ENCODE results near the gene JAKMIP1.

The JAKMIP1 gene

DNA sequence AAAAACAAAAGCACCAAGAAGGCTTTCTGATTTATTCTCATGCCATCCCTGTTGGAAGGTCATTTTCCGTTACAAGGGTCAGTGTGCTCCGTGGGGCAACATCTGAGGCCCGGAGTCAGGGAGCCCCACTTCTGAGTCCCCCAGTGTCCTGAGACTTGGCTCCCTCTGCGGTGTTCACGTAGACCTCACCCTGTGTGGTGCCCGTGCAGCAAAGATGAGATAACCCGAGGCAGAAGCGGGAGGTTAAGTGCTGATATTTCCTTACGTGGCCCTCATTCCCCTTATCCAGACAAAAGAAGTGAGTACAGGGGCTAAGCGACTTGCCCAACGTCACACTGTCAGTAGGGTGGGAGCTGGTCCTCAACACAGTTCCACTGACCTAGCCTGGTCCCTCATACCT, 3.5 kb downstream of the JAKMIP1 start:
- H3K79me2 ChIP-seq (ENCODE audit: low read length) = no peaks in the 10 kb centered on the region
- no peak overlapping the region for H3K4me3 ChIP-seq (ENCODE audit: low read length)
- H3K36me3 ChIP-seq (replicated peaks; ENCODE audit: insufficient read depth, low read length) = no peaks in the 10 kb centered on the region
- no peaks in the 10 kb centered on the region for H3K9me3 ChIP-seq (replicated peaks; ENCODE audit: insufficient read depth, low read length)
- H3K9me2 ChIP-seq (replicated peaks; ENCODE audit: insufficient read depth, low read length) = no peaks in the 10 kb centered on the region
- H3K27me3 ChIP-seq (replicated peaks; ENCODE audit: insufficient read depth, low read length) = peaks cover 5% of the 10 kb centered on the region; the same call in 1 of the 2 replicates
- no peaks in the 10 kb centered on the region for H4K20me1 ChIP-seq (ENCODE audit: insufficient read depth, low read length)
- no peak overlapping the region for H3K27ac ChIP-seq (ENCODE audit: low read length)
- TF ChIP-seq EZH2 (optimal IDR thresholded peaks at IDR 0.05; ENCODE audit: low read depth, low read length) (no peak), EZH2phosphoT487 (IDR thresholded peaks at IDR 0.05; ENCODE audit: low read length) (no peak)
- TF ChIP-seq, protein P1, sequence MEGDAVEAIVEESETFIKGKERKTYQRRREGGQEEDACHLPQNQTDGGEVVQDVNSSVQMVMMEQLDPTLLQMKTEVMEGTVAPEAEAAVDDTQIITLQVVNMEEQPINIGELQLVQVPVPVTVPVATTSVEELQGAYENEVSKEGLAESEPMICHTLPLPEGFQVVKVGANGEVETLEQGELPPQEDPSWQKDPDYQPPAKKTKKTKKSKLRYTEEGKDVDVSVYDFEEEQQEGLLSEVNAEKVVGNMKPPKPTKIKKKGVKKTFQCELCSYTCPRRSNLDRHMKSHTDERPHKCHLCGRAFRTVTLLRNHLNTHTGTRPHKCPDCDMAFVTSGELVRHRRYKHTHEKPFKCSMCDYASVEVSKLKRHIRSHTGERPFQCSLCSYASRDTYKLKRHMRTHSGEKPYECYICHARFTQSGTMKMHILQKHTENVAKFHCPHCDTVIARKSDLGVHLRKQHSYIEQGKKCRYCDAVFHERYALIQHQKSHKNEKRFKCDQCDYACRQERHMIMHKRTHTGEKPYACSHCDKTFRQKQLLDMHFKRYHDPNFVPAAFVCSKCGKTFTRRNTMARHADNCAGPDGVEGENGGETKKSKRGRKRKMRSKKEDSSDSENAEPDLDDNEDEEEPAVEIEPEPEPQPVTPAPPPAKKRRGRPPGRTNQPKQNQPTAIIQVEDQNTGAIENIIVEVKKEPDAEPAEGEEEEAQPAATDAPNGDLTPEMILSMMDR (IDR thresholded peaks at IDR 0.05; ENCODE audit: low read length) = no peak
- no peak for DNase-seq
- H3K4me1 ChIP-seq (ENCODE audit: low read length) = peaks cover 5% of the 10 kb centered on the region; the same call in 1 of the 2 replicates
- H2AFZ ChIP-seq (ENCODE audit: low read length) = no peak overlapping the region
- no peak overlapping the region for H3K9ac ChIP-seq (ENCODE audit: low read length)
- H3K4me2 ChIP-seq (ENCODE audit: low read depth, low read length) = no peak overlapping the region
- no peaks in the 10 kb centered on the region for H3F3A ChIP-seq (ENCODE audit: insufficient read depth, low read length)

DNA sequence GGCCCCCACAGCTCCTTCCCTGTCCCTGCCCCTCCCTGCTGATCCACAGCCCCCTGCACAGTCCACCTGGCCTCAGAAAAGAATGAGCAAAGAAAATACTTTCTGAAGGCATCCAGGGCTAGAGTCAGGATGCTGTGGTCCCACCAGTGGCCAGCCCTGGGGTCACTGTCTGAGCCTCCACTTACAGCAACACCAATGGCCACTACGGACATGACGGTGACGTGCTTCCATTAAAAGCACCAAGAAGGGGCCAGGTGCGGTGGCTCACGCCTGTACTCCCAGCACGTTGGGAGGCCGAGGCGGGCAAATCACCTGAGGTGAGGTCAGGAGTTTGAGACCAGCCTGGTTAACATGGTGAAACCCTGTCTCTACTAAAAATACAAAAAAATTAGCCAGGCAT, 4.0 kb downstream of the JAKMIP1 start:
- H3K4me1 ChIP-seq (ENCODE audit: low read length) = no peaks in the 10 kb centered on the region; the same call in 1 of the 2 replicates
- TF ChIP-seq EZH2phosphoT487 (IDR thresholded peaks at IDR 0.05; ENCODE audit: low read length) = no peak
- TF ChIP-seq EZH2 (optimal IDR thresholded peaks at IDR 0.05; ENCODE audit: low read depth, low read length) = no peak
- TF ChIP-seq, protein P1 (IDR thresholded peaks at IDR 0.05; ENCODE audit: low read length) = no peak
- H3K27ac ChIP-seq (ENCODE audit: low read length) = no peak overlapping the region
- peaks cover 5% of the 10 kb centered on the region; the same call in 1 of the 2 replicates for H3K27me3 ChIP-seq (replicated peaks; ENCODE audit: insufficient read depth, low read length)
- no peaks in the 10 kb centered on the region for H3K9me2 ChIP-seq (replicated peaks; ENCODE audit: insufficient read depth, low read length)
- no peaks in the 10 kb centered on the region for H3K79me2 ChIP-seq (ENCODE audit: low read length)
- H3K4me2 ChIP-seq (ENCODE audit: low read depth, low read length) = no peak overlapping the region
- DNase-seq = no peak
- no peaks in the 10 kb centered on the region for H3F3A ChIP-seq (ENCODE audit: insufficient read depth, low read length)
- no peak overlapping the region for H2AFZ ChIP-seq (ENCODE audit: low read length)
- no peaks in the 10 kb centered on the region for H3K9me3 ChIP-seq (replicated peaks; ENCODE audit: insufficient read depth, low read length)
- no peaks in the 10 kb centered on the region for H3K36me3 ChIP-seq (replicated peaks; ENCODE audit: insufficient read depth, low read length)
- H3K9ac ChIP-seq (ENCODE audit: low read length) = no peak overlapping the region
- no peak overlapping the region for H3K4me3 ChIP-seq (ENCODE audit: low read length)
- H4K20me1 ChIP-seq (ENCODE audit: insufficient read depth, low read length) = no peaks in the 10 kb centered on the region

DNA sequence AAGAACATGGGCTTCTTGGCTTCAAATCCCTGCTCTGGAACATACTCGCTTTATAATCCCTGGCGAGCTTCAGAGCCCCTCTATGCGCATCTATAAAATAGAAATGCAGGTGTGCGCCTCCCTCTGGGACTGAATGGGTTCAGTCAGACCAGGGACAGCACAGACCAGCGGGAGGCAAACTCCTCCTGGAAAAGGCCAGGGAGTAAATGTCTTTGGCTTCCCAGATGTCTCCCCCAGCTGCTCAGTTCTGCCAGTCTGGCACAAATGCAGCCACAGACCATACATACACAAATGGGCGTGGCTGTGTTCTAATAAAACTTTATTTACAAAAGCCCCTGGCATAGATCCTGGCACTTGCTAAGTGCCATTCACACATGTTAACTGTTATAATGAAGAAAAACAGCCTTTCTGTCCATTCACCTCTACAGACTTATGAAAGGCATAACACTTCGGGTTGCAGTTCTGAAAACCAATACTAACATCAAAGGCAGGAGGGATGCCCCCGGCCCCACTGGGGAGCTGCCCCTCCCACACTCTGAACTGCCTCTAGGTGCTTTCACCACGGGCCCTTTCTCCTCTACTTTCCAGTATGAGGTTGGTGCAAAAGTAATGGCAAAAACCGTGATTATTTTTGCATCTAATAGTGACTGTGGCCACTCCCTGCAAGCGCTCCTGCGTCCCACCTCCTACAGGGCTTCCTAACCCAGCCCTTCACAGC, 4.6 kb downstream of the JAKMIP1 start:
- no peaks in the 10 kb centered on the region for H3K9me3 ChIP-seq (replicated peaks; ENCODE audit: insufficient read depth, low read length)
- H3K4me3 ChIP-seq (ENCODE audit: low read length) = no peak overlapping the region
- no peak overlapping the region for H3K4me2 ChIP-seq (ENCODE audit: low read depth, low read length)
- no peaks in the 10 kb centered on the region for H3K79me2 ChIP-seq (ENCODE audit: low read length)
- H3K9ac ChIP-seq (ENCODE audit: low read length) = no peak overlapping the region
- no peaks in the 10 kb centered on the region for H3K36me3 ChIP-seq (replicated peaks; ENCODE audit: insufficient read depth, low read length)
- DNase-seq = no peak
- H3K4me1 ChIP-seq (ENCODE audit: low read length) = no peaks in the 10 kb centered on the region
- H3K27ac ChIP-seq (ENCODE audit: low read length) = no peak overlapping the region
- no peak overlapping the region for H2AFZ ChIP-seq (ENCODE audit: low read length)
- no peaks in the 10 kb centered on the region for H3K27me3 ChIP-seq (replicated peaks; ENCODE audit: insufficient read depth, low read length)
- TF ChIP-seq, protein P1 (IDR thresholded peaks at IDR 0.05; ENCODE audit: low read length) = no peak
- no peak for TF ChIP-seq EZH2 (optimal IDR thresholded peaks at IDR 0.05; ENCODE audit: low read depth, low read length)
- TF ChIP-seq EZH2phosphoT487 (IDR thresholded peaks at IDR 0.05; ENCODE audit: low read length) = no peak
- no peaks in the 10 kb centered on the region for H3F3A ChIP-seq (ENCODE audit: insufficient read depth, low read length)
- no peaks in the 10 kb centered on the region for H3K9me2 ChIP-seq (replicated peaks; ENCODE audit: insufficient read depth, low read length)
- H4K20me1 ChIP-seq (ENCODE audit: insufficient read depth, low read length) = no peaks in the 10 kb centered on the region

Data from MM.1S (cell line).